Measurements from ENCODE around the gene ZNRD2.

ZNRD2 gene, protein sequence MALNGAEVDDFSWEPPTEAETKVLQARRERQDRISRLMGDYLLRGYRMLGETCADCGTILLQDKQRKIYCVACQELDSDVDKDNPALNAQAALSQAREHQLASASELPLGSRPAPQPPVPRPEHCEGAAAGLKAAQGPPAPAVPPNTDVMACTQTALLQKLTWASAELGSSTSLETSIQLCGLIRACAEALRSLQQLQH

DNA sequence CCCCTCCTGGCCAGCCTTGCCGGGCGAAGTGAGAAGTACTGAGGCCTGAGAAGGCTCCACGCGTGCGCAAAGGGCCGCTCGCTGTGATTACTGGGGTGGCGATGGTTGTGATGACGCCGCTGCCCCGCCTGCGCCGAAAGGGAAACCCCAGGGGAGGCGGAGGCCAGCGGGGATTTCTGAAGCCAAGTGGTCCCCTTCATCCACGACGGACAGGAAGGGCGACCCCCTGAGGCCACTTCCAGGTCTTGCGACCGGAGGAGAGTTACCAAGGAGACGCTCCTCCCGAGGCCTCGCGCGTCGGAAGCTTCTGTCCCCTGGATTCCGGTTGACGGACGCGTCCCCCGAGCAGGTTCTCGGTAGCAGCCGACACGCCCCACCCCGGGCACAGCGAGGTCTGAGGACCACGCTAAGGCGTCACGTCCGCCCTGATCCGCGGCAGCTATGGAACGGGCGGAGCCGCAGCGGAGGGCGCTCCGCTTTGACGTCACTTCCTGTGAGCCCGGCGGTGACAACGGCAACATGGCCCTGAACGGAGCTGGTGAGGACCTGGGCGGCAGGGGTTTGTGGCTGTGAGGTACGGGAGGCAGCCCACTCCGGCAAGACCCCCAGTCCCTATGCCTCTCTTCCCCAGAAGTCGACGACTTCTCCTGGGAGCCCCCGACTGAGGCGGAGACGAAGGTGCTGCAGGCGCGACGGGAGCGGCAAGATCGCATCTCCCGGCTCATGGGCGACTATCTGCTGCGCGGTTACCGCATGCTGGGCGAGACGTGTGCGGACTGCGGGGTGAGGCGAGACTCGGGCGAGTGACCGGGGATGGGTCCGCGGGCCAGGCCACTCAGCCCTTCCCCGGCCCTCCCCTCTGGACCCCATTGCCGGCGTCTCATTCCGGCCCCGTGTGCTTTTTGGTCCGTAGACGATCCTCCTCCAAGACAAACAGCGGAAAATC is at the start of gene ZNRD2:
Gene ZNRD2 (plus strand): TSS at position 505 of the 946 bp plus-strand sequence. CDS start 15 bp downstream, at position 520.
- DNase-seq, result peak; percentile 98

DNA sequence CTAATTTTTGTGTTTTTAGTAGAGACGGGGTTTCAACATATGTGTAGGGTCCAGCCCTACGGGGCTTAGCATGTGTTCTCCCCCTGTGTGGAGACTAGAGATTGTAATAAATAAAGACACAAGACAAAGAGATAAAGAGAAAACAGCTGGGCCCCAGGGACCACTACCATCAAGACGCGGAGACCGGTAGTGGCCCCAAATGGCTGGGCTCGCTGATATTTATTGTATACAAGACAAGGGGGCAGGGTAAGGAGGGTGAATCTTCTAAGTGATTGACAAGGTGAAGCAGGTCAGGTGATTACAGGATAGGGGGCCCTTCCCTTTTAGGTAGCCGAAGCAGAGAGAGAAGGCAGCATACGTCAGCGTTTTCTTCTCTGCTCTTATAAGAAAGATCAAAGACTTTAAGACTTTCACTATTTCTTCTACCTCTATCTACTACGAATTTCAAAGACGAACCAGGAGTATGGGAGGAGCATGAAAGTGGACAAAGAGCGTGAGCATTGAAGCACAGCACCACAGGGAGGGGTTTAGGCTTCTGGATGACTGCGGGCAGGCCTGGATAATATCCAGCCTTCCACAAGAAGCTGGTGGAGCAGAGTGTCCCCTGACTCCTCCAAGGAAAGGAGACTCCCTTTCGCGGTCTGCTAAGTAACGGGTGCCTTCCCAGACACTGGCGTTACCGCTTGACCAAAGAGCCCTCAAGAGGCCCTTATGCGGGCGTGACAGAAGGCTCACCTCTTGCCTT is 48.3 kb upstream of the ZNRD2 start:
- peak; percentile 25 for DNase-seq

DNA sequence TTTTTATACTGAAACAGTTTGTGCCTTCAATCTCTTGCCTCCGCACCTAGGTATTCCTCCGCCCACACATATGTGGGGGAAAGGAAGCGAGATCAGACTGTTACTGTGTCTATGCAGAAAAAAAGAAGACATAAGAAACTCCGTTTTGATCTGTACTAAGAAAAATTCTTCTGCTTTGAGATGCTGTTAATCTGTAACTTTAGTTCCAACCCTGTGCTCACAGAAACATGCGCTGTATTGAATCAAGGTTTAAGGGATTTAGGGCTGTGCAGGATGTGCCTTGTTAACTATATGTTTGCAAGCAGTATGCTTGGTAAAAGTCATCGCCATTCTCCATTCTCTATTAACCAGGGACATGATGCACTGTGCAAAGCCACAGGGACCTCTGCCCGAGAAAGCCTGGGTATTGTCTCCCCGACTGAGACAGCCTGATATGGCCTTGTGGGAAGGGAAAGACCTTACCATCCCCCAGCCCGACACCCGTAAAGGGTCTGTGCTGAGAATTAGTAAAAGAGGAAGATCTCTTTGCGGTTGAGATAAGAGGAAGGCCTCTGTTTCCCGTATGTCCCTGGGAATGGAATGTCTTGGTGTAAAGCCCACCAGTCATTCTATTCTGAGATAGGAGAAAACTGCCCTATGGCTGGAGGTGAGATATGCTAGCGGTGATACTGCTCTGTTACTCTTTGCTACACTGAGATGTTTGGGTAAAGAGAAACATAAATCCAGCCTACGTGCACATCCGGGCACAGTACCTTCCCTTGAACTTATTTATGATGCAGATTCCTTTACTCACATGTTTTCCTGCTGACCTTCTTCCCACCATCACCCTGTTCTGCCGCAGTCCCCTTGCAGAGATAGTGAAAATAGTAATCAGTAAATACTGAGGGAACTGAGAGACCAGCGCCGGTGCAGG is 47.3 kb upstream of the ZNRD2 start:
- DNase-seq, result peak; percentile 23

DNA sequence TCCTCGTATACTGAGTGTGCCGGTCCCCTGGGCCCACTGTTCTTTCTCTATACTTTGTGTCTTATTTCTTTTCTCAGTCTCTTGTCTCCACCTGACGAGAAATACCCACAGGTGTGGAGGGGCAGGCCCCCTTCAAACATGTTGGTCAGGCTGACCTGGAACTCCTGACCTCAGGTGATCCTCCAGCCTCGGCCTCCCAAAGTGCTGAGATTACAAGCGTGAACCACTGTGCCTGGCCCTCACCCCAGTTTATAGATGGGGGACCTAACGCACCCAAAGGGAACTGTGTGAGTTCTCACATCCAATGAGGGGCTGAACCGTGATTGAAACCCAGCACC is 46.7 kb upstream of the ZNRD2 start:
- peak; percentile 35 for DNase-seq

DNA sequence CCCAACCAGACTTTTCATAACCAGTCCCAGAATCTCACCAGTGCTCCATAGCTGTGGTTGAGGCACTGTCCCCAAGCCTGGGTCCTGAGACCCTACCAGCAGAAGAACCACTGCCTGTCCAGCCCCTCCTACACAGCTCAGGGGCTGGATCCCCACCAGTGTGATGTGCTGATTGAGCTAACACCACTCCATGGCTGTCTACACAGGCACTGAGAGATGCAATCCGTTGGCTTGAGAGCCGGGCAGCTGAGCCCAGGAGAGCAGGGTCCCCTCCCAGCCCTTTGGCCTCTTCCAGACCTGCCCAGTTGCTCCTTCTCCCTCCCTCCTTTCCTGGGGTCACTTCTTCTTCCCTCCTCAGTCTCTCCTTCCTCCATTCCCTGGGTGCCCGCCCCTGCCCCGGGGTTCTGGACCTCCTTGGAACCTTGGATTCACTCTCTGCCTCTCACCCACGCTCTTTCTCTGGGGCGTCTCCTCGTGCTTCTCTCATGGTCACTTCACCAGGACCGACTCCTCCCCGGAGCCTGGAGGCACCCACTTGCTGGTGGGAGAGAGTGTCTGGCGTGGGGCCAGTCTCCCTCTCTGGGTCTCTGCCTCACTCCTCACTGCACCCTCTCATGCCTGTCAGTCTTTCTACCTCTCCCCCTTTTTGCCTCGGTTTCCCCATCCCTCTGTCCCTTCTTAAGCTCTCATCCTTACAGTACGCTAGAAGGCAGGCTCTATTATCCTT is 46.1 kb upstream of the ZNRD2 start:
- peak; percentile 58 for DNase-seq

DNA sequence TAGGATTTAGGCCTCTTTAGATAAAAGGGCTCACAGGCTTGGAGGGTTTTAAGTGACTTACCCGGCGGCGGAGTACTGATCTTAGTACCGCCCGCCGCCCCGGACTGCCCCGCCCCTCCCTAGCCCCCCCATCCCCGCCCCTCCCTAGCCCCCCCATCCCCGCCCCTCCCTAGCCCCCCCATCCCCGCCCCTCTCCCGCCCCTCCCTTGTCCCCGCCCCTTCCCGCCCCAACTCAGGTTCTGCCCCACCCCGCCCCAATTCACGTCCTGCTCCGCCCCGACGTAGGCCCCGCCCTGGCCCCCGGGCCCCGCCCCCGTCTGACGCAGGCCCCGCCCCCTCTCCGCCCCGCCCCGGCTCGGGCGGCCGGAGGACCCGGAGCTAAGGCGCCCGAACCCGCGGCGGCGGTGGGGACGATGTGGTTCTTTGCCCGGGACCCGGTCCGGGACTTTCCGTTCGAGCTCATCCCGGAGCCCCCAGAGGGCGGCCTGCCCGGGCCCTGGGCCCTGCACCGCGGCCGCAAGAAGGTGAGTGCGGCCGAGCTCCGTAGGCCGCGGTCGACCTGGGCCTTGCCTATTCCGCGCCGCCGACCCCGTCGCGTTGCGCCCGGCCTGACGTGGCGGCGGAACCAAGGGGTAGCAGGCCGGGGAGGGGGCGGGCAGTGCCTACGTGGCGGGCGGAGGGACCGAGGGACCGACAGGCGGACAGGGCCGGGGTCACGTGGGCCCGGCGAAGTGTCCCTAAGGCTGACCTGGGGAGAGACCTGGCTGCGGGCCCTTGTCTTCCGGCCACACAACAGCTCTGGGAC is 45.3 kb upstream of the ZNRD2 start, which contains the start of gene SCYL1:
Gene SCYL1 (plus strand): TSS at position 343 of the 805 bp plus-strand sequence. CDS start 71 bp downstream, at position 414.
- DNase-seq, result peak; percentile 94

DNA sequence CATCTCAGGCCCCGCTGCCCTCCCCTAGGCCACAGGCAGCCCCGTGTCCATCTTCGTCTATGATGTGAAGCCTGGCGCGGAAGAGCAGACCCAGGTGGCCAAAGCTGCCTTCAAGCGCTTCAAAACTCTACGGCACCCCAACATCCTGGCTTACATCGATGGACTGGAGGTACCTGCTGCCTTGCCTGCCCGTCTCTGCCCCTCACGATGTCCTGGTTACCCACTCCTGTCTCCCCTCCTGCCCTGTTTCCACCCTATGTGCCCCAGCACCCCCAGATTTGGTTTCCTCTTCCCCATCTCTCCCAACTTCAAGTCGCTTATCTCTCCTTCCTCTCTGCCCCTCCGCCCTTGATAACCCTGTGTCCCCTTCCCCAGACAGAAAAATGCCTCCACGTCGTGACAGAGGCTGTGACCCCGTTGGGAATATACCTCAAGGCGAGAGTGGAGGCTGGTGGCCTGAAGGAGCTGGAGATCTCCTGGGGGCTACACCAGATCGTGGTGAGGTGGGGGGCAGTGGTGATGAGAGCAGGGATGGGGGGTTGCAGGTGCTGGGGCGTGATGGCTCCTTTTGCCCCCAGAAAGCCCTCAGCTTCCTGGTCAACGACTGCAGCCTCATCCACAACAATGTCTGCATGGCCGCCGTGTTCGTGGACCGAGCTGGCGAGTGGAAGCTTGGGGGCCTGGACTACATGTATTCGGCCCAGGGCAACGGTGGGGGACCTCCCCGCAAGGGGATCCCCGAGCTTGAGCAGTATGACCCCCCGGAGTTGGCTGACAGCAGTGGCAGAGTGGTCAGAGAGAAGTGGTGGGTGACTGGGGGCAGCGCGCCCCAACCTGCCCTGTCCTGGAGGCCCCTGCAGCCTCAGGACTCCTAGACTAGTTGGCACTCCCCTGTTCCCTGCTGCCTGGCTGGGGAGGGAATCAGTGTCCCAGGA is 44.5 kb upstream of the ZNRD2 start:
- peak; percentile 31 for DNase-seq

DNA sequence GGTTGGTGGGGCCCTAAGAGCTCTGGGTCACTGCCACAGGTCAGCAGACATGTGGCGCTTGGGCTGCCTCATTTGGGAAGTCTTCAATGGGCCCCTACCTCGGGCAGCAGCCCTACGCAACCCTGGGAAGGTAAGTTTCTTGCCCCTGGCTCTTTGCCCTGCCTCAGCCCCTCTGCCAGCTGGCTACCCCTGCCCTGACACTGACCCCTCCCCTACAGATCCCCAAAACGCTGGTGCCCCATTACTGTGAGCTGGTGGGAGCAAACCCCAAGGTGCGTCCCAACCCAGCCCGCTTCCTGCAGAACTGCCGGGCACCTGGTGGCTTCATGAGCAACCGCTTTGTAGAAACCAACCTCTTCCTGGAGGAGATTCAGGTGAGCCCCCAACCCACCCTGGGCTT is 43.5 kb upstream of the ZNRD2 start:
- DNase-seq, result peak; percentile 29

DNA sequence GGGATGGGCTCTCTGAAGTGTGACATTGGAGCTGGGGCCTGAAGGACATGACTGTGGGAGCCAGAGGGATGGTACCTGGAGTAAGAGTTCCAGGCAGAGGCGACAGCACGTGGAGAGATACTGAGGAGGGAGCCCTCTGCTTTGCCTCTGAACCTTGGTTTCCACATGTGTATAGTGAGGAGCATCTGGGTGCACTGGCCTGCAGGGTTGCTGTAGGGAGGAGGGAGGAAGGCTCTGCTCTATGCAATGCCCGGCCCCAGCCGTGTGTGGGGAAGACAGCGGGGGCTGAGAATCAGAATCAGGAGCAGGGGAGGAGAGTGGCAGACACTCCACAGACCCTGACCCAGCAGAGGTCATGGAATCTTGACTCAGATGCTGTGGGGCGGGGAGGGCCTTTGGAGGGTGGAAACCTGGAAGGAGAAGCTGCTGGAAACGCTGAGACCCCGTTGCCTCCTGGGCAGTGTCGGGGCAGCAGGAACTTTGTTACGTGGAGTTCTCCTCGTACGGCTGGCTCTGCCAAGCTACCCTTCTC is 41.4 kb upstream of the ZNRD2 start:
- no peak for DNase-seq

DNA sequence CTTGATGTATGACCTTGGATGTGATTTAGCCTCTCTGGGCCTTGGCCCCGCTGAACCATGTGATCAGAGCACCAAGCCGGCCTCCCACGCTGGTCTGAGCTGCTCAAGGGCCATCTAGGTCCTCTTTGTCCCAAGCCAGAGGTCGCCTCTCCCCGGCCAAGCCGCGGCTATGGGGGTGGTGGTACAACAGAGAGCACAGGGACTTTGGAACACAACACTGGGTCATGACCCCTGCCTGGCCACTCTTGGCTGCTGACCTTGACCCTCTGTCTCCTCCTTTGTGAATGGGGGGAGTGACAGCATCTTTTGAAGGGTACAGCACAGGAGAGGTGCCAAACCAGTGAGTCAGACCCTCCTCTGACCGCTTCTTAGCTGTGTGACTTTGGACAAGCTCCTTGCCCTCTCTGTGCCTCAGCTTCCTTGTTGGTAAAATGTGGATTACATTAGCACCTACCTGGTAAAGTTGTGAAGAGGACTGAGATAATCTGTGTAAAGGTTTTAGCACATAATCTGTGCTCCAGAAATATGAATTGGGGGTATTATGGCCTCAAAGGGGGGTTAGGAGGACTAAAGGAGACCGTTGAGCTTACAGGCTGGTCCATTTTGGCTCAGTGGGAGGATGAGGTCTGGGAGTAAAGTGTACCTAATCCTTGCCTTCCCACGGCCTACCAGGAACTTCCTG is 40.7 kb upstream of the ZNRD2 start:
- no peak for DNase-seq

DNA sequence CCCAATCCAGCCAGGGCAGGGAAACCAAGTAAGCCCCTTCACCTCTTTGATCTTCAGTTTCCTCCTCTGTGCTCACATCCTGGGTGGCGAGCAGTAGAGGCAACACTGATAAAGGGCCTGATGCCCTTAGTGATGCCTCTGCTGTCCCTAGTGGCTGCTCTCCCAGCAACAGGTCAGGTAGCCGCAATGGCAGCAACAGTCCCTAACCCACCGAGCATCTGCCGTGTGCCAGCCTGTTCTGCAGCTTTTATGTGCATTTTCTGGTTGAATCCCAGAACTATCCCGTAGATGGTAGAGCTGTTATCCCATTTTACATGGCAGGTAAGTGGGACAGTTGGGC is 40.1 kb upstream of the ZNRD2 start:
- DNase-seq, result no peak

DNA sequence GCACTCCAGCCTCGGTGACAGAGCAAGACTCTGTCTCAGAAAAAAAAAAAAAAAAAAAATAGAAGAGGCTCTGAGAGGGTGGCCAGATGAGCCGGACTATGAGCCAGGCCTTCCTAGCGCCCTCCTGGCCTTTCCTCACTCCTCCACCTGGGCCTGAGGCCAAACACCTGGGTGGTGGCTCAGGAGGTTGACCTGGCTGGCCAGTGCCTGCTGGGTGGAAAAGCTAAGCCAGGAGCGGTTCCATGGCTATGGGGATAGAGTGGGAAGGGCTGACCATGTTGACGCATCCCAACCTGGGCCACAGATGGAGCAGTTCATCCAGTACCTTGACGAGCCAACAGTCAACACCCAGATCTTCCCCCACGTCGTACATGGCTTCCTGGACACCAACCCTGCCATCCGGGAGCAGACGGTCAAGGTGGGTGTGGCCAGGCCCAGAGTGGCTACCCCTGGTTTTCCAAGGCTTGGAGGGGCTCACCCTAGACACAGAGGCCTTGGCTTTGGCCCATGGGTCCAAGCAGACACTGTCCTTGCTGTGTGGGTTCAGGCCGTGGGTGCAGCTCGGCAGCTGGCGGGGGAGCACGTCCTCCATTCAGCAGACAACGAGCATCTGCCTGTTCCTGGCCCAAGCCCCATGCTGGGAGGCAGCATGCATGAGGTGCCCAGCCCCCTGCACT is 37.8 kb upstream of the ZNRD2 start:
- DNase-seq, result no peak

DNA sequence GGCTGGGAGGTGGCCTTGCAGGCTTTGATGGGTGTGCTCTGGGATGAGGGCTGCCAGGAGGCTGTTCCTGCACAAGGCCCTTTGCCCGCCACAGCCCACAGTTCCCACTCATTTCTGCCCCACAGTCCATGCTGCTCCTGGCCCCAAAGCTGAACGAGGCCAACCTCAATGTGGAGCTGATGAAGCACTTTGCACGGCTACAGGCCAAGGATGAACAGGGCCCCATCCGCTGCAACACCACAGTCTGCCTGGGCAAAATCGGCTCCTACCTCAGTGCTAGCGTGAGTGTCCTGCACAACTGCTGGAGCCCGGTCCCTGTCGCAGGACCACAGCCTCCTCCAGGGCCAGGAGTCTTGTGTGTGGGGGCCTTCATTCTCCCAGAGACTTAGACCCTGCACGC is 35.2 kb upstream of the ZNRD2 start:
- no peak for DNase-seq

DNA sequence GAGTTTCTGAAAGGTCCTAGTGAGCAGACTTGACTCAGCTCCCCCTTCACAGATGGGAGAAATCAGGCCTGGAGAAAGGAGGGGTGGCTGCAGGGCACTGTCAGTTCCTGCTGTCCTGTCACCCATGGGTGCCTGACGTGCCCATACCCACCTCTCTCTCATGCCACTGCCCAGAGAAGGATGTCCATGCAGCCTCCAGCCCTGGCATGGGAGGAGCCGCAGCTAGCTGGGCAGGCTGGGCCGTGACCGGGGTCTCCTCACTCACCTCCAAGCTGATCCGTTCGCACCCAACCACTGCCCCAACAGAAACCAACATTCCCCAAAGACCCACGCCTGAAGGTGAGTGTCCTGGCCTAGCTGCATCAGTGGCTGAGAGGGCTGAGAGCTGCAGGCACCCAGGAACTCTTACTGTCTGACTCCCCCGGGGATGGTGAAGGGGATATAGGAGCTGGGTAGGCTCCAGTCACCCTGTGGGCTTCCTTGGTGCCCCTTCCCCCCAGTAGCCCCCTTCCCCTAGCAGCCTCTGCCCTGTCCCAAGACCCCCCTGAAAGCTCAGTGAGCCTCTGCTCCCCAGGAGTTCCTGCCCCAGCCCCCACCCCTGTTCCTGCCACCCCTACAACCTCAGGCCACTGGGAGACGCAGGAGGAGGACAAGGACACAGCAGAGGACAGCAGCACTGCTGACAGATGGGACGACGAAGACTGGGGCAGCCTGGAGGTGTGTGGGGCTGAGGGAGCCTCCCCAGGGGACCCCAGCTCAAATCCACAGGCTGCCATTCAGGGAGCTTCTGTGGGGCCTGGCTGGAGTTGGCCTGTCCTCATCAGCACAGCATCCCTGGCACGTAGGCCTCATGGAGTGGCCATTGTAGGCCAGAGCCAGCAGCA is 33.6 kb upstream of the ZNRD2 start:
- no peak for DNase-seq

DNA sequence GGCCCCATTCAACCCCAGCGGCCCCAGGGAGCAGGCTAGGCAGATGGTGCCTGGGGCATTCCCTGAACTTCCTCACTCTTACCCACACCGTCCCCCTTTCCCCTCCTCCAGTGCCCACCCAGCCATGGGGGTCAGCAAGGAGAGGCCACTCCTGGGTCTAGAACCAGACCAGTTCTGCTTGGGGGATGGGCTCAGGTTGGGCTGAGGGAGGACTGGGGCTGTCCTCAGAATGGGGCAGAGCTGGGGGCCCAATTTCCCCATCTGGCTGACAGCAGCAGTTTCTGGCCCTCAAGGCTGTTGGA is 33.0 kb upstream of the ZNRD2 start:
- DNase-seq, result no peak

DNA sequence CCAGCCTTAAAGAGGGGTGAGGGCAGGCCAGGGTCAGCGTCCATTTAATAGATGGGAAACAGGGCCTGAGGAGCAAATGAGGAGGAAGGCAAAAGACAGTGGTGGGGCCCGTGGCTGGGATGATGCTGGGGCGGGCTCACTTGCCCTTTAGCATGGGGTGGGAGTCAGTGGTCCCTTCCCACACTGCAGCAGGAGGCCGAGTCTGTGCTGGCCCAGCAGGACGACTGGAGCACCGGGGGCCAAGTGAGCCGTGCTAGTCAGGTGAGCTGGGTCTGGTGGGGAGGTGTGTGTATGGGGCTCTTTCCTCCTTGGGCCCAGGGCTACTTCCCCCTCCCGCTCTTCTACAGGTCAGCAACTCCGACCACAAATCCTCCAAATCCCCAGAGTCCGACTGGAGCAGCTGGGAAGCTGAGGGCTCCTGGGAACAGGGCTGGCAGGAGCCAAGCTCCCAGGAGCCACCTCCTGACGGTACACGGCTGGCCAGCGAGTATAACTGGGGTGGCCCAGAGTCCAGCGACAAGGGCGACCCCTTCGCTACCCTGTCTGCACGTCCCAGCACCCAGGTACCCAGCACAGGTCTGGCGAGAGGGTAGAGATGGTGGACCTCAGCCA is 32.6 kb upstream of the ZNRD2 start:
- no peak for DNase-seq
